ENCODE measurements around the gene FAM163B.

FAM163B gene

GRCh38 chr9:133587466-133587865, 21.7 kb downstream of the FAM163B start:
- TF ChIP-seq, protein P1, sequence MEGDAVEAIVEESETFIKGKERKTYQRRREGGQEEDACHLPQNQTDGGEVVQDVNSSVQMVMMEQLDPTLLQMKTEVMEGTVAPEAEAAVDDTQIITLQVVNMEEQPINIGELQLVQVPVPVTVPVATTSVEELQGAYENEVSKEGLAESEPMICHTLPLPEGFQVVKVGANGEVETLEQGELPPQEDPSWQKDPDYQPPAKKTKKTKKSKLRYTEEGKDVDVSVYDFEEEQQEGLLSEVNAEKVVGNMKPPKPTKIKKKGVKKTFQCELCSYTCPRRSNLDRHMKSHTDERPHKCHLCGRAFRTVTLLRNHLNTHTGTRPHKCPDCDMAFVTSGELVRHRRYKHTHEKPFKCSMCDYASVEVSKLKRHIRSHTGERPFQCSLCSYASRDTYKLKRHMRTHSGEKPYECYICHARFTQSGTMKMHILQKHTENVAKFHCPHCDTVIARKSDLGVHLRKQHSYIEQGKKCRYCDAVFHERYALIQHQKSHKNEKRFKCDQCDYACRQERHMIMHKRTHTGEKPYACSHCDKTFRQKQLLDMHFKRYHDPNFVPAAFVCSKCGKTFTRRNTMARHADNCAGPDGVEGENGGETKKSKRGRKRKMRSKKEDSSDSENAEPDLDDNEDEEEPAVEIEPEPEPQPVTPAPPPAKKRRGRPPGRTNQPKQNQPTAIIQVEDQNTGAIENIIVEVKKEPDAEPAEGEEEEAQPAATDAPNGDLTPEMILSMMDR (IDR thresholded peaks at IDR 0.05; ENCODE audit: borderline replicate concordance, insufficient read depth, low read depth, low read length): no peak

DNA sequence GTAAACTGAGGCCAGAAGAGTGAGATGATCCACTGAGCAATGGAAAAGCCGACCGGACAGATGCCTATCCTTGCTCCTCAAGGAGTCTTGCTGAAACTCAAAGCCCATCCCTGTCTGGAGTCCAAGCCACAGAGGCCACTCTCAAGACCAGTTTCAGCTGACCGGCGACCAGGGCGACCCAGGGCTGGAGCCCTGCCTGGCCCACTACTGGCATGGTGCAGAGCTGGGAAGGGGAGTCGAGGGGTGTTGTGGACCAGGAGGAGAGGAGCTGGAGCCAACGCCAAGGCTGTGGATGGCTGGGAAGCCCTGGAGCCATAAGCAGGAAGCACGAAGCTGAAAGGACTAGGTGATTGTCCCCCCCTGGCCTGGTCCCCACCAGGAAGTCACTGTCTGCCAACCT, 22.1 kb downstream of the FAM163B start:
- H3K4me3 ChIP-seq (ENCODE audit: low read depth, low read length): no peak overlapping the region
- TF ChIP-seq, protein P1 (IDR thresholded peaks at IDR 0.05; ENCODE audit: borderline replicate concordance, insufficient read depth, low read depth, low read length): no peak

More at GRCh38 chr9:133587466-133587865, 21.7 kb downstream of the FAM163B start:
- H3K4me3 ChIP-seq (ENCODE audit: low read depth, low read length): no peak overlapping the region

DNA sequence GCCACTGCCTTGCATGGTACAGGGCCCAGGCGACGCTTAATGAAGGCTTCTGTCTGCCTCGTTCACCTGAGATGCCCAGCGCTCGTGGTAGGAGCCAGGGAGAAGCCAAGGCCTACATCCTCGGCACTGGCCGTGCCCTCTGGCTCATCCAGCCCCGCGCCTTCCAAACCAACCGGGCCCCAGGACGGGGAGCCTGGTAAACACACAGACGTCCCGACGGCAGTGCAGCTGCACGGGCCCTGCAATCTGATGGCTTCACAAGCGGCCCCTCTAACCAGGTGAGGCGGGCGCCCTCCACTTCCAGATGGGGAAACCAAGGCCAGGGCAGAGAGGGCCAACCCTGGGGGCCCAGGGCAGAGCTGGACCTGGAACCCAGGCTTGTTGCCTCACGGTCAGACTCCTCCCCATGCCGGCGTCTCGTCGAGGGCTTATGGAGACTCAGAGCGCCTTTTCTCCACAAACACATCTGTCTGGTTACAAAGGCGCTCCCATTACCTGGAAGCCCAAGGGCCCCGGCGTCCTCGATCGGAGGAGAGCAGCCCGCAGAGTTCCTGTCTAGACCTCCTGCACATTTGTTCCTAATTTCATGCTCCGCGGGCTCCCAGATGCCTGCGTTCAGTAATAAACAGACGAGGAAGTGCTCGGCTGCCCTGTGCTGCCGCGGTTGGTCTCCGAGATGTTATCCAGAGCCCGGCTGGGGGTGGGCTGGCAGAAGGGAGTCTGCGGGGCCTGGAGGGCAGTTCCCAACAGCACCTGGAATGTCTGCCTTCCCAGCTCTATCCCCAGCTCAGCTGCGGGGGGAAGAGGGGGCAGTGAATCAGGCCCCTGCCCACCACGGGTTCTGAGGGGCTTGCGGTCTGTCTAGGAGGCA, 23.5 kb downstream of the FAM163B start:
- TF ChIP-seq, protein P1 (IDR thresholded peaks at IDR 0.05; ENCODE audit: borderline replicate concordance, insufficient read depth, low read depth, low read length): no peak
- H3K4me3 ChIP-seq (ENCODE audit: low read depth, low read length): no peak overlapping the region

GRCh38 chr9:133584559-133585476, 24.4 kb downstream of the FAM163B start:
- TF ChIP-seq, protein P1 (IDR thresholded peaks at IDR 0.05; ENCODE audit: borderline replicate concordance, insufficient read depth, low read depth, low read length): no peak
- H3K4me3 ChIP-seq (ENCODE audit: low read depth, low read length): no peak overlapping the region

GRCh38 chr9:133584167-133584558, 25.0 kb downstream of the FAM163B start:
- TF ChIP-seq, protein P1 (IDR thresholded peaks at IDR 0.05; ENCODE audit: borderline replicate concordance, insufficient read depth, low read depth, low read length): no peak
- no peak overlapping the region for H3K4me3 ChIP-seq (ENCODE audit: low read depth, low read length)

GRCh38 chr9:133583586-133583985, 25.6 kb downstream of the FAM163B start:
- TF ChIP-seq, protein P1 (IDR thresholded peaks at IDR 0.05; ENCODE audit: borderline replicate concordance, insufficient read depth, low read depth, low read length): no peak
- no peak overlapping the region for H3K4me3 ChIP-seq (ENCODE audit: low read depth, low read length)
